Measurements from ENCODE around the gene CHST15. TPM values are rescaled to one million over a fixed set of nuclear protein-coding genes. Genes with fewer than 3 reads are reported as not detected.

Gene CHST15
- polyA plus RNA-seq, 3 donors = 17.5 to 20.6 (median 19.3) TPM

- no peak for DNase-seq (ENCODE audit: low read depth in 3 of 3, low spot score in 2 of 3)
These were observed 104.7 kb downstream of the CHST15 start for GRCh38 chr10:123988694-123989093.

GRCh38 chr10:123986736-123987135 is 106.7 kb downstream of the CHST15 start:
- no peak for DNase-seq (ENCODE audit: low read depth in 3 of 3, low spot score in 2 of 3)

- no peak for DNase-seq (ENCODE audit: low read depth in 3 of 3, low spot score in 2 of 3)
These were observed 119.0 kb downstream of the CHST15 start for GRCh38 chr10:123974406-123974805.

- no peak for DNase-seq (ENCODE audit: low read depth in 3 of 3, low spot score in 2 of 3)
These were observed 120.7 kb downstream of the CHST15 start for GRCh38 chr10:123972481-123973401.

DNA sequence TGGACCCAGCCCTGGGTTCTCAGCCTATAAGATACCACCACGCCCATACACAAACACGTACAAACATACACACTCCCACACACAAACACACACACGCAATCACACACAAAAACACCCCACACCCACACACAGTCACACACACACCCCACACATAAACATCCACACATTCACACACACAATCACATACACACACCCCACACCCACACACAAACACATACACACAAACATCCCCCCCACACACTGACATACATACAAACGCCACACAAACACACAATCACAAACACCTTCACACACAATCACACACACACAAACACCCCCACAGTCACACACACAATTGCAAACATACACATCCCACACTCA is 122.5 kb downstream of the CHST15 start:
- no peak for DNase-seq (ENCODE audit: low read depth in 3 of 3, low spot score in 2 of 3)

DNA sequence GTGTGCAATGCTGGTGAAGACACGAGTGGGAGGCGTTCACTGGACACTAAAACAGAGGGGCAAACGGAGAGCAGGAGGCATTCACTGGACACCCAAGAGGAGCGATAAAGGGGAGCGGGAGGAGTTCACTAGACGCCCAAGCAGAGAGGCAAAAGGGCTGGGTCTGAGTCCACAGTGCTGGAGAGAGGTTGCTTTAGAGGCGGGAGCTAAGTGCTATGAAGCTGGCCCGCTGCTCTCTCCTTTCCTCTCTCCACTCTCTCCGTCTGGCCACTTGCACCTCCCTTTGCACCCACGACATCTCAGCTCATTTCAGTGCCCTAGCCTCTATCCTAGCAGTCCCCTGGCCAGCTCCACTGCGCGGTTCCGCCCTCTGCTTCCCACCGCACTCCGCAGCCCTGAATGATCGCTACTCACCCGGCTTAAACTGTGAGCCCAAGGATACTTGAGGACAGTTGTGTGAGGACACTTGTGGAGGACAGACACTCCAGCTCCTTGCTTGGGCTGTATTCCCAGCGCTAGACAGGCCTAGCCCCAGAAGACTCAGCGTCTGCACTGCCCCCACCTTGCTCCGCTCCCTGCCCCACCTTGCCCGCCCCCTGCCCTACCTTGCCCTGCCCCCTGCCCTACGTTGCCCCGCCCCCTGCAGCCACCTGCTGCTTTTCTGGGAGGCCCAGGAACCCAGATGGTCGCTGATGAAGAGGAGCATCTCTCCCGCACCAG is 123.0 kb downstream of the CHST15 start:
- DNase-seq (ENCODE audit: low read depth in 3 of 3, low spot score in 2 of 3) = no peak

DNA sequence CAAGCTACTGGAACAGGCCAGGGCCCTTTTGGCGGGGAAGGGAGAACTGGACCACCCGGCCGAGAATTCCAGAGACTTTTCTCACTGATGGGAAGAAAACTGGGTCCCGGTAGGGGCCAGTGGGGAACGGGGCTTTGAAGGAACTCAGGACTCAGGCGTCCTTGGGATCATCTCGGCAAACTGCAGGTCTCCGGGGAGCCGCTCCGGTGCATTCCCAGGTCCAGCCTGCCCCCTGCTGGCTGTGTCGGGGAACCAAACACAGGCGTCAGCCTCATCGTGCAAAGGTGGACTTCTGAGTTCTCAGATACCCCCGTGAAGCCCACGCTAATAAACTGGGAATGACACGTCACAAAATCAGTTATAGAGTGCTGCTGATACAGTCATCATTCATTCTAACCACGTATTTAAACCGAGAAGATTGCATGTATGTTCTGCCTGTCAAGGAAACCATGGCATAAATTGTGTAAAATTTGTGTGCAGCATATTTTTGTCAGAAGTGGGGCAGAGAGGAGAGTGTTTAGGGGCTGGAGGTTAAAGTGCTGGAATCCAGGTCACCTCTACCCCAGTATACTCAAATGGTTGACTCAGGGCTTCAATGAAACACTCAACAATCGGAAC is 125.7 kb downstream of the CHST15 start:
- peak in 2 of 3 donors; percentile 45 to 48 for DNase-seq (ENCODE audit: low read depth in 3 of 3, low spot score in 2 of 3)

DNA sequence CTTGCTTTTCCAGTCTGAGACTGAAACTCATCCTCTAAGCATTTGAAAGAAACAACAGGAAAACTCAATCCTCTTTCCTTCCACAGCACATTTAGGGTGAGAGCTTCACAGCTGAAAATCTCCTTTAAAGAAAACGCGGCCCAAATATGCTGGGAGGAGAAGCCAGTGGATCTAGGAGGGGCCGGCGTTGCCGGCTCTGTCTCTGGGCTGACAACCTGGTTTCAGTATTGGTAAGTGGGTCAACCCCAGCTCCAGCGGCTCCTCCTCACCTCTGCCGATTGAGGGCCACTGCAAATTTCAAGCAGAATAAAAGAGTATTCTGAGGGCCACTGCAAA is 126.5 kb downstream of the CHST15 start:
- DNase-seq (ENCODE audit: low read depth in 3 of 3, low spot score in 2 of 3) = no peak

GRCh38 chr10:123965973-123966895 is 127.2 kb downstream of the CHST15 start:
- no peak for DNase-seq (ENCODE audit: low read depth in 3 of 3, low spot score in 2 of 3)

DNA sequence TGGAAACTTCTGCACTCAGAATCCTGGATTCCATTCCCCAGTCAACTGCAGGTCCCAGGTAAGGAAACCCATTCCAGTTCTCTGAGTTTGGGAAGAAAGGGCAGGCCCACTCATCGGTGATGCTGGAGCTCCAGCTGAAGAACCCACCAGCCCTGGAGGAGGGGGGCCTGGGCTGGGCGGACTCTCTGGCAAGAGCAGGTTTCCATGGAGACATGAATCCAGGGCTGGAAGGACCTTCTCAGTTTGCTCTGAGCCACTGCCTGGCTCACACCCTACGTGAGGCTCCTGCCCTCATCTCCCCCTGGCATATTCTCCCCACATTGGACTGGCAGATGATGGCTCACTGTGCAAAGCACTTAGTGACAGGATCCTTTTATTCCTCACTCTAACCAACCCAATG is 128.4 kb downstream of the CHST15 start:
- DNase-seq (ENCODE audit: low read depth in 3 of 3, low spot score in 2 of 3) = no peak

- no peak for DNase-seq (ENCODE audit: low read depth in 3 of 3, low spot score in 2 of 3)
These were observed 130.5 kb downstream of the CHST15 start for GRCh38 chr10:123962756-123963530.

DNA sequence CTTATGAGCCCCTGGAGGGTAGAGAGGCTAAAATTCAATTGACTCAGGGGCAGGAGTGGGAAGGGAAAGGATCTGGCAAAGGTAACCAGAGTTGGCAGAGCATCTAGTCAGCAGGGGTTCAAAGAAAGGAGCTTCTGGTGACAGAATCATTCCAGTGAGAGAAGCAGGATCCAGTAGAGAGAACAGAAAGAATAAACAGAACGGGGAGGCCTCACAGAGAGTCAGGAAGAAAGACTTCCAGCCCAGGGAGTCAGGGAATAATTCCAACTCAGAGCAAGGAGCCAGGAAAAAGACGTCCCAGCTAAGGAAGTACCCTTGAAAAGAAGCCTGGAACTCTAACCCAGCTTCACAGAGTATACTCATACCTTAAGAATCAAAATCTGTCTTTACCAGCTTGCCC is 135.2 kb downstream of the CHST15 start:
- no peak for DNase-seq (ENCODE audit: low read depth in 3 of 3, low spot score in 2 of 3)

Other genes starting within 250 kb of the CHST15 start
- gene CPXM2, start 201.8 kb downstream of the CHST15 start, polyA plus RNA-seq (ENCODE audit: insufficient read length in 3 of 3) = 1 to 10 TPM; 4.3 to 6.4 (median 5.4) TPM

Measured in right renal cortex interstitium (tissue), 3 donors.